ENCODE measurements around the gene SRPK1. TPM values are rescaled to one million over a fixed set of nuclear protein-coding genes. Genes with fewer than 3 reads are reported as not detected.
A peak's percentile ranks its signal among the peaks of the same experiment; 100 is the strongest.

SRPK1 gene
- total and polyA plus RNA-seq, 2 of the 8 experiments (the other 6 are each of a cell fraction or from before 2014, with no cell fraction given), result 25.7 to 116 TPM

DNA sequence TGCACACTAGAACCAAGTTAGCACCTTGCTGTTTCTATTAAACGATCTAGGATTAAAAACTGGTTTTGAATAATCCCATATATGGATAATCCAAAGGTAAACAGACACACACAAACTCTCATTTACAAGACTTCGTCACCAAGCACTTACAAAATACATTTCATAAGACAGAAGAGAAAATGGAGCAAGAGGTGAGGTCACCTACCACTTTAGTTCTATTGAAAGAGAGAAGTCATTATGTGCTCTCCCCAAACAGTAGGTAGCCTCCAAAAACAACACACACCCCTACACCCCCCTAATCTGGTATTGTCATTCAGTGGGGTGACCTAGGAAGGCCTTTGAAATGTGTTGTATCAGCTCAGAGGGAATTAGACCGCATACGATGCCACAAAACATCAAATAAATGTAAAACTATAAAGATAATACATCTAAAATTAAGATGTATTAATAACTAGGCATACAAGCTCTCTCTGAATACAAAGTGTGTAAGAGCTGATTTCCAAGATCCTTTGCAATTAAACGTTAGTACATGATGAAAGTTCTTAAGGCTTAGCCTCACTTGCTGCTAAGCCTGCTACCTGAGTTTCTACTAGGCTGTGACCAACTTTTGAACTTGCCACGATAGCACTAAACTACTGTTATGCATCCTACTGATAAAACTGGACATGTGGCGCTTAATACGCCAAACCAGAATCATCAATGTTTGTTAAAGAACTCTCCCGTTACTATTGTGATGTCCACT, 1.6 kb downstream of the SRPK1 start (continued):
- TF ChIP-seq, protein P1, sequence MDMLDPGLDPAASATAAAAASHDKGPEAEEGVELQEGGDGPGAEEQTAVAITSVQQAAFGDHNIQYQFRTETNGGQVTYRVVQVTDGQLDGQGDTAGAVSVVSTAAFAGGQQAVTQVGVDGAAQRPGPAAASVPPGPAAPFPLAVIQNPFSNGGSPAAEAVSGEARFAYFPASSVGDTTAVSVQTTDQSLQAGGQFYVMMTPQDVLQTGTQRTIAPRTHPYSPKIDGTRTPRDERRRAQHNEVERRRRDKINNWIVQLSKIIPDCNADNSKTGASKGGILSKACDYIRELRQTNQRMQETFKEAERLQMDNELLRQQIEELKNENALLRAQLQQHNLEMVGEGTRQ (IDR thresholded peaks at IDR 0.05; ENCODE audit: low read length), result 0 out of 2 replicates have a peak, but pooled peaks have one; percentile 4
- TF ChIP-seq POU5F1 (IDR thresholded peaks at IDR 0.05; ENCODE audit: low read depth, low read length), result 0 out of 2 replicates have a peak, but pooled peaks have one; percentile 41
- peak in 1 of 2 experiments; percentile 20; a peak in 1 of 3 replicates for TF ChIP-seq EP300 (IDR thresholded peaks at IDR 0.05; ENCODE audit: borderline replicate concordance in 1 of 2, low read depth in 2 of 2, low read length in 2 of 2)
- no peak for TF ChIP-seq CEBPB (IDR thresholded peaks at IDR 0.05; ENCODE audit: low read depth, low read length)
- TF ChIP-seq CREB1 (IDR thresholded peaks at IDR 0.05), result no peak
- TF ChIP-seq, protein P2, sequence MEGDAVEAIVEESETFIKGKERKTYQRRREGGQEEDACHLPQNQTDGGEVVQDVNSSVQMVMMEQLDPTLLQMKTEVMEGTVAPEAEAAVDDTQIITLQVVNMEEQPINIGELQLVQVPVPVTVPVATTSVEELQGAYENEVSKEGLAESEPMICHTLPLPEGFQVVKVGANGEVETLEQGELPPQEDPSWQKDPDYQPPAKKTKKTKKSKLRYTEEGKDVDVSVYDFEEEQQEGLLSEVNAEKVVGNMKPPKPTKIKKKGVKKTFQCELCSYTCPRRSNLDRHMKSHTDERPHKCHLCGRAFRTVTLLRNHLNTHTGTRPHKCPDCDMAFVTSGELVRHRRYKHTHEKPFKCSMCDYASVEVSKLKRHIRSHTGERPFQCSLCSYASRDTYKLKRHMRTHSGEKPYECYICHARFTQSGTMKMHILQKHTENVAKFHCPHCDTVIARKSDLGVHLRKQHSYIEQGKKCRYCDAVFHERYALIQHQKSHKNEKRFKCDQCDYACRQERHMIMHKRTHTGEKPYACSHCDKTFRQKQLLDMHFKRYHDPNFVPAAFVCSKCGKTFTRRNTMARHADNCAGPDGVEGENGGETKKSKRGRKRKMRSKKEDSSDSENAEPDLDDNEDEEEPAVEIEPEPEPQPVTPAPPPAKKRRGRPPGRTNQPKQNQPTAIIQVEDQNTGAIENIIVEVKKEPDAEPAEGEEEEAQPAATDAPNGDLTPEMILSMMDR (IDR thresholded peaks at IDR 0.05; ENCODE audit: control extremely low read depth in 1 of 3, insufficient read depth in 1 of 3, low read depth in 1 of 3, low read length in 3 of 3), result no peak
- TF ChIP-seq HDAC2 (IDR thresholded peaks at IDR 0.05; ENCODE audit: borderline replicate concordance in 1 of 2, low read depth in 2 of 2, low read length in 2 of 2), result no peak
- no peak for TF ChIP-seq TAF1 (IDR thresholded peaks at IDR 0.05; ENCODE audit: low read depth, low read length)
- no peak for TF ChIP-seq CTBP2 (IDR thresholded peaks at IDR 0.05; ENCODE audit: borderline replicate concordance, insufficient read depth, insufficient read length, low read length)
- peak; percentile 15 for TF ChIP-seq NANOG (IDR thresholded peaks at IDR 0.05; ENCODE audit: insufficient read depth, low read depth, low read length, poor library complexity, severe bottlenecking)
- 0 out of 2 replicates have a peak, but pooled peaks have one; percentile 41 for TF ChIP-seq SP1 (IDR thresholded peaks at IDR 0.05; ENCODE audit: low read depth, low read length)
